ENCODE results near the gene MROH7.
"Not testable (repeated sequence)": the region's sequence is repeated elsewhere in the genome, so short reads cannot be mapped to it uniquely, and the experiment has no call there.

GRCh38 chr1:54636461-54637446 is 4.8 kb upstream of the MROH7 start:
- TF ChIP-seq RAD21 (IDR thresholded peaks at IDR 0.05); CTCF (IDR thresholded peaks at IDR 0.05; ENCODE audit: low read depth, low read length, missing input control); GABPA (IDR thresholded peaks at IDR 0.05 in 1 of 2, conservative IDR thresholded peaks at IDR 0.05 in 1 of 2); TAF1 (conservative IDR thresholded peaks at IDR 0.05); FOXA1 (IDR thresholded peaks at IDR 0.05); ATF3 (IDR thresholded peaks at IDR 0.05); MAX (IDR thresholded peaks at IDR 0.05); EGR1 (IDR thresholded peaks at IDR 0.05; ENCODE audit: low read depth in 2 of 2); ZBTB33 (IDR thresholded peaks at IDR 0.05); YY1 (IDR thresholded peaks at IDR 0.05); HNF4A (conservative IDR thresholded peaks at IDR 0.05); JUND (IDR thresholded peaks at IDR 0.05); REST (IDR thresholded peaks at IDR 0.05); HNF4G (IDR thresholded peaks at IDR 0.05): not testable (repeated sequence)

All from liver (tissue), 3 donors.